Measurements from ENCODE around the gene RABGAP1.

DNA sequence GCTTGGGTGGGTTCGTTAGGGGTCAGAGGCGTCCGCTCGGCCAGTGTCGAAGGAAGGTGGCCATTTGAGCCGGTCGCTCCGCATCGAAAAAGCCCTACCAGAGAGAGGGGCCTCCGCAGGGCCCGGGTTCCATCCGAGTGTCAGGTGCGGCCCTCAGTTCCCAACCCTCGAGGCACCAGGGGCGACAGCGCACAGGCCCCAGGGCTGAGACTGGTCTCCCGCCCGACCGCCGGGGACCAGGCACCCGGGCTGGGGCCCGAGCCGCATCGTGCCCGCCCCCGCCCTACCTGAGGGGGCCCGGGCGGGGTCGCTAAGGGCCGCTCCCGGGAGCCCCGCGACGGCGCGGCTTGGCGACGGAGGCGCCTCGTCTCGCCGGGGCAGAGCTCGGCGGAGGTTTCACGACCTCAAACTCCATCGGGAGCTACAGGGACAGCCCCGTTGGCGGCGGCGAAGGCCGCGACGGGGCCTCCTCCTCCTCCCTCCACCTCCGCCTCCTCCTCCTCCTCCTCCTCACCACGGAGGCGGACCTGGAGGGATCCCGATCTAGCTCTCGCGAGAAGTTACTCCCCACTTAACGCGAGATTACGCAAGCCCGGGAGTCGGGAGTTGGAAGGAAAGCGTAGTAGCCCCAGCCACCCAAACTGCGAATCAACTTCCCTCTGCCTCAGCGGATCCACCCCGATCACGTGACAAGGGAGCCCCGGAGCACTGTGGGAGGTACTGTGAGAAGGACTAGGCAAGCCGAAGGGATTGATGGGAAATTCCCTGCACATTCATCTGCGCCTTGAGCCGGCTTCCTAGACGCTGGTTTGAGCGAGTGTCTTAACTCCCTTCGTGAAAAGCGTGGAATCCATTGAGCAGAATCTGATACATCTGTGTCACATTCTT is 35.8 kb upstream of the RABGAP1 start, which contains the start of gene RC3H2:
- TF ChIP-seq, protein P1, sequence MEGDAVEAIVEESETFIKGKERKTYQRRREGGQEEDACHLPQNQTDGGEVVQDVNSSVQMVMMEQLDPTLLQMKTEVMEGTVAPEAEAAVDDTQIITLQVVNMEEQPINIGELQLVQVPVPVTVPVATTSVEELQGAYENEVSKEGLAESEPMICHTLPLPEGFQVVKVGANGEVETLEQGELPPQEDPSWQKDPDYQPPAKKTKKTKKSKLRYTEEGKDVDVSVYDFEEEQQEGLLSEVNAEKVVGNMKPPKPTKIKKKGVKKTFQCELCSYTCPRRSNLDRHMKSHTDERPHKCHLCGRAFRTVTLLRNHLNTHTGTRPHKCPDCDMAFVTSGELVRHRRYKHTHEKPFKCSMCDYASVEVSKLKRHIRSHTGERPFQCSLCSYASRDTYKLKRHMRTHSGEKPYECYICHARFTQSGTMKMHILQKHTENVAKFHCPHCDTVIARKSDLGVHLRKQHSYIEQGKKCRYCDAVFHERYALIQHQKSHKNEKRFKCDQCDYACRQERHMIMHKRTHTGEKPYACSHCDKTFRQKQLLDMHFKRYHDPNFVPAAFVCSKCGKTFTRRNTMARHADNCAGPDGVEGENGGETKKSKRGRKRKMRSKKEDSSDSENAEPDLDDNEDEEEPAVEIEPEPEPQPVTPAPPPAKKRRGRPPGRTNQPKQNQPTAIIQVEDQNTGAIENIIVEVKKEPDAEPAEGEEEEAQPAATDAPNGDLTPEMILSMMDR (IDR thresholded peaks at IDR 0.05) = peak in 2 of 3 donors; percentile 23 to 28
- no peak for TF ChIP-seq EP300 (IDR thresholded peaks at IDR 0.05)
